Osteocyte (in vitro differentiated cells): ENCODE measurements around the gene VPS13D. TPM values are rescaled to one million over a fixed set of nuclear protein-coding genes. Genes with fewer than 3 reads are reported as not detected.

Experiments used
- DNase-seq: peaks from one replicate; pipeline ENCODE4 v3.0.0; 2021; ENCODE audit warnings: mixed read lengths; ENCODE audit not compliant: unreplicated experiment; ENCODE audit errors: extremely low spot score
- H3K27ac Mint-ChIP-seq: one replicate; pipeline ENCODE4 v1.8.0; 2021; ENCODE audit warnings: mild to moderate bottlenecking, mixed read lengths; ENCODE audit not compliant: unreplicated experiment
- H3K27me3 Mint-ChIP-seq: one replicate; pipeline ENCODE4 v1.8.0; 2021; ENCODE audit warnings: mixed read lengths; ENCODE audit not compliant: unreplicated experiment
- H3K36me3 Mint-ChIP-seq: one replicate; pipeline ENCODE4 v1.8.0; 2021; ENCODE audit warnings: mixed read lengths; ENCODE audit not compliant: unreplicated experiment
- H3K4me1 Mint-ChIP-seq: one replicate; pipeline ENCODE4 v1.8.0; 2021; ENCODE audit warnings: mixed read lengths; ENCODE audit not compliant: unreplicated experiment
- H3K4me3 Mint-ChIP-seq: one replicate; pipeline ENCODE4 v1.8.0; 2021; ENCODE audit warnings: mild to moderate bottlenecking, moderate library complexity, mixed read lengths; ENCODE audit not compliant: unreplicated experiment
- H3K9me3 Mint-ChIP-seq: one replicate; pipeline ENCODE4 v1.8.0; 2021; ENCODE audit warnings: mixed read lengths; ENCODE audit not compliant: unreplicated experiment
- total RNA-seq: library from RNA; stranded (reverse); gene quantifications from 2 replicates; pipeline ENCODE4 v1.2.1, GENCODE V29; 2021
- TF ChIP-seq, protein P1 (sequence below): fragments of 200-600 bp; sonication (generic); IDR thresholded peaks from 2 replicates; pipeline ENCODE4 v1.5.0; 2021; ENCODE audit warnings: antibody characterized with exemption, mild to moderate bottlenecking, moderate library complexity

Gene VPS13D
- total RNA-seq, 1 donor from 2014 or later, result 41.1 TPM

GRCh38 chr1:12528021-12528852 is 298.4 kb downstream of the VPS13D start:
- TF ChIP-seq, protein P1, sequence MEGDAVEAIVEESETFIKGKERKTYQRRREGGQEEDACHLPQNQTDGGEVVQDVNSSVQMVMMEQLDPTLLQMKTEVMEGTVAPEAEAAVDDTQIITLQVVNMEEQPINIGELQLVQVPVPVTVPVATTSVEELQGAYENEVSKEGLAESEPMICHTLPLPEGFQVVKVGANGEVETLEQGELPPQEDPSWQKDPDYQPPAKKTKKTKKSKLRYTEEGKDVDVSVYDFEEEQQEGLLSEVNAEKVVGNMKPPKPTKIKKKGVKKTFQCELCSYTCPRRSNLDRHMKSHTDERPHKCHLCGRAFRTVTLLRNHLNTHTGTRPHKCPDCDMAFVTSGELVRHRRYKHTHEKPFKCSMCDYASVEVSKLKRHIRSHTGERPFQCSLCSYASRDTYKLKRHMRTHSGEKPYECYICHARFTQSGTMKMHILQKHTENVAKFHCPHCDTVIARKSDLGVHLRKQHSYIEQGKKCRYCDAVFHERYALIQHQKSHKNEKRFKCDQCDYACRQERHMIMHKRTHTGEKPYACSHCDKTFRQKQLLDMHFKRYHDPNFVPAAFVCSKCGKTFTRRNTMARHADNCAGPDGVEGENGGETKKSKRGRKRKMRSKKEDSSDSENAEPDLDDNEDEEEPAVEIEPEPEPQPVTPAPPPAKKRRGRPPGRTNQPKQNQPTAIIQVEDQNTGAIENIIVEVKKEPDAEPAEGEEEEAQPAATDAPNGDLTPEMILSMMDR, result no peak
- DNase-seq, result no peak
- H3K9me3 Mint-ChIP-seq, result no peaks in the 10 kb centered on the region
- peaks cover 10% of the 10 kb centered on the region for H3K4me1 Mint-ChIP-seq
- H3K4me3 Mint-ChIP-seq, result no peak overlapping the region
- H3K27me3 Mint-ChIP-seq, result no peaks in the 10 kb centered on the region
- no peak overlapping the region for H3K27ac Mint-ChIP-seq
- H3K36me3 Mint-ChIP-seq, result no peaks in the 10 kb centered on the region

DNA sequence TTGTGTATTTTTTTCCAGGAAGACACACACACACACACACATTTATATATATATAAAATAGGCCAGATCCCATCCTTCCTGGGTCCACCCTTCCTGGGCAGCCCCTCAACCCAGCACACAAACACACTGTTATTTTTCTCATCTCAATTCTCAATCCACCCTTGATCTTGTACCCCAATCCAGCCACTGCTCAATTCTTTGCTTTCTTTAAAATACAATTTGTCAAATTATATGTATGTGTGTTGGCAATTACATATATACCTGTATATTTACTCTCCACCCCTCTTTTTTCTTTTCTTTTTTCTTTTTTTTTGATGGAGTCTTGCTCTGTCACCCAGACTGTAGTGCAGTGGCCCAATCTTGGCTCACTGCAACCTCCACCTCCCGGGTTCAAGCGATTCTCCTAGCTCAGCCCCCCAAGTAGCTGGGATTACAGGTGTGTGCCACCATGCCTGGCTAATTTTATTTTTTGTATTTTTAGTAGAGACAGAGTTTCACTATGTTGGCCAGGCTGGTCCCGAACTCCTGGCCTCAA is 299.9 kb downstream of the VPS13D start:
- no peak for DNase-seq
- no peak overlapping the region for H3K4me3 Mint-ChIP-seq
- H3K36me3 Mint-ChIP-seq, result no peaks in the 10 kb centered on the region
- H3K27me3 Mint-ChIP-seq, result no peaks in the 10 kb centered on the region
- TF ChIP-seq, protein P1, result no peak
- no peak overlapping the region for H3K27ac Mint-ChIP-seq
- H3K4me1 Mint-ChIP-seq, result peaks cover 10% of the 10 kb centered on the region
- no peaks in the 10 kb centered on the region for H3K9me3 Mint-ChIP-seq

DNA sequence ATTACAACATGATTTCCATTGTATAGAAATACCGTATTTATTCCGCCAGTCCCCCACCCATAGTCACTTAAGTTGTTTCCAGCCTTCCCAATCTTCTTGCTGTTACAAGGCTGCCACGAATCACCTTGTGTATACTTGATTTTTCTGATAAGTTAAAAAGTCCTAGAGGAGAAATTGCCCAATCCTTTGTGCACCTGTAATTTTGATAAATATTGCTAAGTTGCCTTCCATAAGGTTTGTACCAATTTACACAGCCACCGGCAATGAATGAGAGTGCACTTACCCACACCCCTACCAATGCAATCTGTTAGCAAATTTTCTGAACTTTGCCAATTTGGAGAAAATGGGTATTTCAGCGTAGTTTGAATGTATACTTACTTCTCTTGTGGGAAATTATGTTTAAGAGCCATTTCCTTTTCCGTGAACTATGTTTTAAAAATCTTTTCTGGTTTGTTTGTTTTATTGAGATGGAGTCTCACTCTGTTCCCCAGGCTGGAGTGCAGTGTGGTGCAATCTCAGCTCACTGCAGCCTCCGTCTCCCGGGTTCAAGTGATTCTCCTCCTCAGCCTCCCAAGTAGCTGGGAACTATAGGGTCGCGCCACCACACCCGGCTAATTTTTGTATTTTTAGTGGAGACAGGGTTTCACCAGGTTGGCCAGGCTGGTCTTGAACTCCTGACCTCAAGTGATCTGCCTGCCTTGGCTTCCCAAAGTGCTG is 300.8 kb downstream of the VPS13D start:
- Mint-ChIP-seq H3K9me3 (peaks cover 5% of the 10 kb centered on the region), H3K27me3 (no peaks in the 10 kb centered on the region), H3K36me3 (peaks cover 2% of the 10 kb centered on the region), H3K27ac (no peak overlapping the region), H3K4me1 (peaks cover 3% of the 10 kb centered on the region), H3K4me3 (no peak overlapping the region)
- no peak for DNase-seq
- TF ChIP-seq, protein P1, result no peak

GRCh38 chr1:12531179-12531499 is 301.3 kb downstream of the VPS13D start:
- Mint-ChIP-seq H3K9me3 (peaks cover 11% of the 10 kb centered on the region), H3K4me3 (no peak overlapping the region), H3K27me3 (no peaks in the 10 kb centered on the region), H3K27ac (no peak overlapping the region), H3K36me3 (peaks cover 5% of the 10 kb centered on the region), H3K4me1 (no peaks in the 10 kb centered on the region)
- DNase-seq, result no peak
- TF ChIP-seq, protein P1, result no peak
